ENCODE measurements around the gene HNRNPUL1. TPM values are rescaled to one million over a fixed set of nuclear protein-coding genes. Genes with fewer than 3 reads are reported as not detected.

HNRNPUL1 gene
- total and polyA plus RNA-seq, 9 of the 15 experiments (the other 6 are each of a cell fraction or from before 2014, with no cell fraction given): 7.3 to 211 (median 85.0) TPM

GRCh38 chr19:41320568-41320967, 56.4 kb downstream of the HNRNPUL1 start:
- H3K4me1 ChIP-seq (replicated peaks in 1 of 2; ENCODE audit: control insufficient read depth in 2 of 2, insufficient read depth in 2 of 2, low read length in 2 of 2): peaks cover 42 to 52% of the 10 kb centered on the region in 2 experiments
- in situ Hi-C loops (cut with MboI) (loop anchor here (25.0 kb wide), 1 partner anchor 242 kb away; no protein-coding TSS in a partner anchor), intact Hi-C loops (cut with micrococcal nuclease) (loop anchor here (5.0 to 10.0 kb wide), 2 partner anchors 117 to 244 kb away; partner anchors contain the start of gene DMAC2)
- peaks cover 6% of the 10 kb centered on the region; the same call in 1 of the 2 replicates for H4K20me1 ChIP-seq (replicated peaks; ENCODE audit: control insufficient read depth, insufficient read depth, low read length)
- H2AFZ ChIP-seq (ENCODE audit: low read depth, low read length): no peak overlapping the region
- ATAC-seq (no peak), FAIRE-seq (no peak), DNase-seq (ENCODE audit: extremely low read depth in 1 of 4, low spot score in 3 of 4) (no peak)
- H3K4me2 ChIP-seq (ENCODE audit: insufficient read depth, low read length): no peak overlapping the region
- POLR2A ChIA-PET: interaction anchor here (0.7 kb wide), 1 partner anchor 16 kb away, joined by 3 read pairs; no protein-coding TSS in a partner anchor
- no peaks in the 10 kb centered on the region; the same call in 1 of the 2 replicates for H3K9me3 ChIP-seq (replicated peaks; ENCODE audit: control insufficient read depth, insufficient read depth, low read depth, low read length)
- H3K9ac ChIP-seq (ENCODE audit: insufficient read depth in 1 of 2, low read depth in 2 of 2, low read length in 2 of 2): peak overlapping the region in 1 of 2 experiments; percentile 59; a peak in 1 of 4 replicates
- no peaks in the 10 kb centered on the region for H3K27me3 ChIP-seq (ENCODE audit: control insufficient read depth in 2 of 2, insufficient read depth in 2 of 2, low read length in 2 of 2)
- peaks cover 26% of the 10 kb centered on the region; the same call in 2 of the 3 replicates for H3K79me2 ChIP-seq (ENCODE audit: control insufficient read depth, insufficient read depth, low read length)
- no peak overlapping the region for H3K4me3 ChIP-seq
- BruUV-seq (replicated peaks): no TSS peak
- no peak overlapping the region for H3K27ac ChIP-seq (ENCODE audit: extremely low read depth, low read depth, low read length)
- H3K36me3 ChIP-seq (ENCODE audit: control insufficient read depth, insufficient read depth, low read length): peaks cover 80% of the 10 kb centered on the region
- peaks cover 5% of the 10 kb centered on the region for H3K9me1 ChIP-seq (ENCODE audit: control insufficient read depth, insufficient read depth, low read length)
- 96% methylated on average over 4 of the region's 4 CpGs for WGBS (ENCODE audit: insufficient coverage, low coverage, missing lambda C conversion rate)
- CTCF ChIA-PET (ENCODE audit: low intra/inter-chr PET ratio): no interaction called here
- TF ChIP-seq POLR2A (conservative IDR thresholded peaks at IDR 0.05): peak; percentile 3; the same call in 1 of the 2 replicates
- TF ChIP-seq POLR3A (IDR thresholded peaks at IDR 0.05; ENCODE audit: borderline replicate concordance, extremely low read depth, insufficient read depth, insufficient read length): no peak

GRCh38 chr19:41321204-41321599, 57.0 kb downstream of the HNRNPUL1 start:
- Histone ChIP-seq H3K9ac (ENCODE audit: insufficient read depth in 1 of 2, low read depth in 2 of 2, low read length in 2 of 2) (peak overlapping the region in 1 of 2 experiments; percentile 68; a peak in 2 of 4 replicates), H3K4me1 (replicated peaks in 1 of 2; ENCODE audit: control insufficient read depth in 2 of 2, insufficient read depth in 2 of 2, low read length in 2 of 2) (peaks cover 49 to 58% of the 10 kb centered on the region in 2 experiments), H3K27ac (ENCODE audit: extremely low read depth, low read depth, low read length) (no peak overlapping the region), H3K79me2 (ENCODE audit: control insufficient read depth, insufficient read depth, low read length) (peaks cover 31% of the 10 kb centered on the region), H3K36me3 (ENCODE audit: control insufficient read depth, insufficient read depth, low read length) (peaks cover 81% of the 10 kb centered on the region), H3K9me1 (ENCODE audit: control insufficient read depth, insufficient read depth, low read length) (peaks cover 7% of the 10 kb centered on the region), H3K4me2 (ENCODE audit: insufficient read depth, low read length) (no peak overlapping the region), H3K27me3 (ENCODE audit: control insufficient read depth in 2 of 2, insufficient read depth in 2 of 2, low read length in 2 of 2) (no peaks in the 10 kb centered on the region), H4K20me1 (replicated peaks; ENCODE audit: control insufficient read depth, insufficient read depth, low read length) (peaks cover 6% of the 10 kb centered on the region; the same call in 1 of the 2 replicates), H3K9me3 (replicated peaks; ENCODE audit: control insufficient read depth, insufficient read depth, low read depth, low read length) (no peaks in the 10 kb centered on the region; the same call in 1 of the 2 replicates), H3K4me3 (no peak overlapping the region), H2AFZ (ENCODE audit: low read depth, low read length) (no peak overlapping the region)
- FAIRE-seq (no peak), ATAC-seq (no peak), DNase-seq (ENCODE audit: extremely low read depth in 1 of 4, low spot score in 3 of 4) (no peak)
- ChIA-PET CTCF (ENCODE audit: low intra/inter-chr PET ratio) (no interaction called here), POLR2A (interaction anchor here (0.6 to 1.2 kb wide), 3 partner anchors 11 to 571 kb away, joined by 4 to 7 read pairs (median 4); partner anchors contain the start of gene CCDC97)
- intact Hi-C loops (cut with micrococcal nuclease): loop anchor here (5.0 to 10.0 kb wide), 2 partner anchors 116 to 244 kb away; partner anchors contain the start of gene DMAC2
- BruUV-seq (replicated peaks): no TSS peak
- 97% methylated on average over 7 of the region's 7 CpGs for WGBS (ENCODE audit: insufficient coverage, low coverage, missing lambda C conversion rate)
- in situ Hi-C loops (cut with MboI): loop anchor here (25.0 kb wide), 1 partner anchor 241 kb away; no protein-coding TSS in a partner anchor
- TF ChIP-seq ZNF449 (CRISPR knock-in tag; IDR thresholded peaks at IDR 0.05) (no peak), HDAC1 (IDR thresholded peaks at IDR 0.05) (no peak), TEAD2 (tag; IDR thresholded peaks at IDR 0.05) (no peak), ARID3A (IDR thresholded peaks at IDR 0.05; ENCODE audit: borderline replicate concordance, low read depth, low read length) (no peak), SMARCA4 (IDR thresholded peaks at IDR 0.05) (no peak), RBFOX2 (IDR thresholded peaks at IDR 0.05; ENCODE audit: low read depth, low read length) (peak; percentile 49), TCF7 (IDR thresholded peaks at IDR 0.05; ENCODE audit: borderline replicate concordance) (no peak), CBX5 (IDR thresholded peaks at IDR 0.05; ENCODE audit: borderline replicate concordance, low read depth) (no peak), TEAD1 (CRISPR knock-in tag; IDR thresholded peaks at IDR 0.05) (no peak), CGGBP1 (CRISPR knock-in tag; IDR thresholded peaks at IDR 0.05) (no peak), TRIM24 (IDR thresholded peaks at IDR 0.05) (no peak)

Data from K562 (cell line).